ENCODE results near the gene LYPLAL1.

- no peak for TF ChIP-seq POLR2AphosphoS5 (IDR thresholded peaks at IDR 0.05; ENCODE audit: low read depth, low read length)
- no peak for TF ChIP-seq BACH1 (IDR thresholded peaks at IDR 0.05; ENCODE audit: low read length)
- no peak for TF ChIP-seq SIN3A (conservative IDR thresholded peaks at IDR 0.05 in 1 of 2, IDR thresholded peaks at IDR 0.05 in 1 of 2; ENCODE audit: low read depth in 1 of 2, low read length in 2 of 2)
- no peak for TF ChIP-seq CTCF (IDR thresholded peaks at IDR 0.05; ENCODE audit: control extremely low read depth in 1 of 3, insufficient read depth in 1 of 3, low read depth in 1 of 3, low read length in 3 of 3)
- no peak for TF ChIP-seq NANOG (IDR thresholded peaks at IDR 0.05; ENCODE audit: insufficient read depth, low read depth, low read length, poor library complexity, severe bottlenecking)
- no peak for TF ChIP-seq ZNF274 (IDR thresholded peaks at IDR 0.05; ENCODE audit: borderline replicate concordance, extremely low read depth, low read length)
- TF ChIP-seq SP4 (IDR thresholded peaks at IDR 0.05; ENCODE audit: low read length): no peak
- no peak for TF ChIP-seq POLR2A (IDR thresholded peaks at IDR 0.05; ENCODE audit: control extremely low read depth in 1 of 2, low read depth in 2 of 2, low read length in 2 of 2)
- no peak for TF ChIP-seq EP300 (IDR thresholded peaks at IDR 0.05; ENCODE audit: borderline replicate concordance in 1 of 2, low read depth in 2 of 2, low read length in 2 of 2)
- TF ChIP-seq RNF2 (IDR thresholded peaks at IDR 0.05; ENCODE audit: borderline replicate concordance, low read depth, low read length, missing control alignments, poor library complexity, severe bottlenecking): no peak
- no peak for TF ChIP-seq RAD21 (IDR thresholded peaks at IDR 0.05 in 1 of 2, conservative IDR thresholded peaks at IDR 0.05 in 1 of 2; ENCODE audit: low read depth in 2 of 2, low read length in 2 of 2)
These were observed 16.3 kb downstream of the LYPLAL1 start for GRCh38 chr1:219189952-219190351.

All from H1 (cell line).